B cell (primary cell): ENCODE measurements around the gene MYADML2. TPM values are rescaled to one million over a fixed set of nuclear protein-coding genes. Genes with fewer than 3 reads are reported as not detected.

Experiments
- ATAC-seq: fragments of 200-7000 bp; cut with Tn5 transposase; one replicate; pipeline ENCODE4 v1.10.0; 2021; ENCODE audit warnings: low read depth, mild to moderate bottlenecking, moderate number of reproducible peaks, moderate library complexity
- CTCF ChIA-PET: fragments of 350-600 bp; sonication (Branson Sonifier 250); formaldehyde crosslinking; loops from one replicate; lab custom pipeline; 2021; ENCODE audit warnings: antibody characterized with exemption, inconsistent platforms; lab: Charles Lee
- POLR2A ChIA-PET: fragments of 350-600 bp; sonication (Branson Sonifier 250); formaldehyde crosslinking; loops from one replicate; lab custom pipeline; 2021; ENCODE audit warnings: antibody characterized with exemption; lab: Charles Lee
- DNase-seq: peaks from one replicate; pipeline ENCODE4 v3.0.0; 2013
- H2AFZ ChIP-seq: 2 replicates; pipeline ENCODE4 v1.6.1; 2012; ENCODE audit warnings: mild to moderate bottlenecking, low read depth, low read length; ENCODE audit not compliant: insufficient read depth, poor library complexity, severe bottlenecking
- H3K27ac ChIP-seq, 2 donors: 1 replicate in 1 of 2; 2 replicates in 1 of 2; pipeline ENCODE4 v1.5.1; 2012 to 2013; ENCODE audit warnings: low read length in 2 of 2, mild to moderate bottlenecking in 2 of 2, moderate library complexity in 1 of 2
- H3K27me3 ChIP-seq, 4 experiments: fragments of 200-600 bp in 1 of 4; sonication (generic) in 1 of 4; replicated peaks in 1 of 4; 1 replicate in 2 of 4; 2 replicates in 2 of 4; pipeline versions ENCODE4 v1.6.1 to v1.7.0; 2013 to 2016; ENCODE audit warnings: low read length in 3 of 4, mild to moderate bottlenecking in 2 of 4, mixed read lengths in 1 of 4, moderate library complexity in 1 of 4; ENCODE audit not compliant: insufficient read depth in 4 of 4, control insufficient read depth in 3 of 4; ENCODE audit errors: control extremely low read depth in 1 of 4
- H3K36me3 ChIP-seq, 2 experiments: replicated peaks in 1 of 2; 1 replicate in 1 of 2; 2 replicates in 1 of 2; pipeline versions ENCODE4 v1.6.1 to v1.7.1; 2013; ENCODE audit warnings: low read length in 1 of 2; ENCODE audit not compliant: insufficient read depth in 2 of 2, control insufficient read depth in 1 of 2; ENCODE audit errors: control extremely low read depth in 1 of 2, extremely low read depth in 1 of 2
- H3K4me1 ChIP-seq, 2 donors: fragments of 200-600 bp in 1 of 2; sonication (generic) in 1 of 2; 1 replicate in 1 of 2; 2 replicates in 1 of 2; pipeline versions ENCODE4 v1.5.1 to v1.6.1; 2013 to 2017; ENCODE audit warnings: low read length in 2 of 2; ENCODE audit not compliant: control insufficient read depth in 2 of 2, insufficient read depth in 2 of 2
- H3K4me2 ChIP-seq: replicated peaks from 2 replicates; pipeline ENCODE3; 2012; ENCODE audit warnings: mild to moderate bottlenecking, low read depth, low read length; ENCODE audit not compliant: poor library complexity, severe bottlenecking
- H3K4me3 ChIP-seq, 5 experiments: fragments of 200-600 bp in 1 of 5; sonication (generic) in 1 of 5; 1 replicate in 3 of 5; 2 replicates in 2 of 5; pipeline versions ENCODE4 v1.5.1 to v1.7.0; 2011 to 2016; ENCODE audit warnings: low read length in 4 of 5, mild to moderate bottlenecking in 4 of 5, low read depth in 2 of 5, control low read depth in 1 of 5, moderate library complexity in 1 of 5; ENCODE audit not compliant: insufficient read depth in 1 of 5; ENCODE audit errors: control extremely low read depth in 1 of 5, extremely low read depth in 1 of 5
- H3K79me2 ChIP-seq: fragments of 200-600 bp; sonication (generic); one replicate; pipeline ENCODE4 v1.6.0; 2016; ENCODE audit warnings: low read length; ENCODE audit not compliant: control insufficient read depth, insufficient read depth
- H3K9ac ChIP-seq: fragments of 200-600 bp; sonication (generic); 2 replicates; pipeline ENCODE4 v1.6.1; 2017; ENCODE audit warnings: mild to moderate bottlenecking, low read length, moderate library complexity
- H3K9me3 ChIP-seq, 3 donors: one replicate each; pipeline versions ENCODE4 v1.6.1 to v1.7.1; 2013; ENCODE audit warnings: low read length in 2 of 3; ENCODE audit not compliant: control insufficient read depth in 2 of 3, insufficient read depth in 1 of 3; ENCODE audit errors: control extremely low read depth in 1 of 3
- H4K20me1 ChIP-seq: 2 replicates; pipeline ENCODE4 v1.6.0; 2012; ENCODE audit warnings: mild to moderate bottlenecking, low read length; ENCODE audit not compliant: insufficient read depth, control insufficient read depth, poor library complexity, severe bottlenecking
- H3K27ac Mint-ChIP-seq: one replicate; pipeline ENCODE4 v1.8.0; 2021; ENCODE audit warnings: mixed read lengths
- H3K27me3 Mint-ChIP-seq: one replicate; pipeline ENCODE4 v1.8.0; 2021; ENCODE audit warnings: mixed read lengths
- H3K4me1 Mint-ChIP-seq: one replicate; pipeline ENCODE4 v1.8.0; 2021; ENCODE audit warnings: mixed read lengths
- H3K4me3 Mint-ChIP-seq: one replicate; pipeline ENCODE4 v1.8.0; 2021; ENCODE audit warnings: mixed read lengths
- H3K9me3 Mint-ChIP-seq: one replicate; pipeline ENCODE4 v1.8.0; 2022; ENCODE audit warnings: mixed read lengths; ENCODE audit not compliant: insufficient read depth
- EZH2 ChIP-seq: IDR thresholded peaks from 2 replicates; pipeline ENCODE4 v1.6.1; 2012; ENCODE audit warnings: borderline replicate concordance, low read depth, mild to moderate bottlenecking, moderate library complexity, low read length; ENCODE audit not compliant: insufficient read depth, poor library complexity, severe bottlenecking
- WGBS: methylation state at CpG from one replicate; pipeline ENCODE4 v1.1.5; 2013; ENCODE audit warnings: missing lambda C conversion rate; ENCODE audit not compliant: insufficient coverage; 5-methylcytosine and 5-hydroxymethylcytosine counted together
- intact Hi-C: fragments of 100-400 bp; cut with micrococcal nuclease; formaldehyde crosslinking; loops from one replicate; pipeline ENCODE4 v1.10.0; 2022
- polyA plus RNA-seq: library from polyadenylated mRNA; depleted of rRNA; stranded (reverse); fragments of >200 nt; gene quantifications from 2 replicates; pipeline ENCODE4 v1.2.3, GENCODE V29; 2012
- total RNA-seq, 2 donors: library from RNA; stranded (reverse); fragments of 120-200 nt in 1 of 2; gene quantifications; 1 replicate in 1 of 2; 2 replicates in 1 of 2; pipeline versions ENCODE4 v1.2.3 to v1.2.4, GENCODE V29; 2013 to 2022
- TF ChIP-seq, protein P1 (sequence below): fragments of 200-600 bp; IDR thresholded peaks from one replicate; pipeline ENCODE4 v1.8.0; 2022; ENCODE audit warnings: antibody characterized with exemption, mild to moderate bottlenecking

MYADML2 gene
- total and polyA plus RNA-seq, 2 donors (not counting 1 experiment from before 2014, with no cell fraction given), result not detected

DNA sequence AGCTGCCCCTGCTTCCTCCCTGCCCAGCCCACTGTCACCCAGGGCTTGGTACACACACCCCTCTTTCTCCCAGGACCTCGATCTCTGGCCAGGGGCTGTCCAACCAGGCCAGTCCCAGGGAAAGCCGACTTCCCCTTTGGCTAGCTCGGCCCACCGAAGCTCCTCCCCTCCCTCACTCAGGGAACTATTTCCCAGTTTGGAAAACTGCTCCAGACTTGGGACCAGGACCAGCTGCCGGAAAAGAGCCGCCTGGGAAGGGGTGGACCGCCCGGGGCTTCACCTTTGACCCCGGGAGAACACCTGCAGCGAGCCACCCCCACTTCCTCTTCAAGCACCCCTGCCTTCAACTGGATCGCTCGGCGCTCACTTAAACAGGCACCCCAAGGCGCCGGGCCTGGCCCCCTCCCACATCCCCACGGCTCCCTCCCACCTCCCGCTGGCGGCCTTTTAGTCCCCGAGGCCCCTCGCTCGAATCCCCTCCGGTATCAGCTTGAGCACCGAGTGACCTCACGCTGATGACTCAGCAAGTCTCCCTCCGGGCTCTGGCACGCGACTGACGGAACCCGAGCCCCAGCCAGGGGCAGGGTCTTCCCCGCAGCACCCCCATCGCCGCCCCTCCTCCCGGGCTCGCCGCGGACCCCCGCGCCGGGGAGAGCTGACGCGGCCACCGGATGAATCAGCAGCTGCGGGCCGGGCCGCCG lies 20.4 kb downstream of the MYADML2 start:
- Mint-ChIP-seq H3K27ac (peak overlapping the region; percentile 86), H3K9me3 (no peaks in the 10 kb centered on the region), H3K4me1 (peaks cover 26% of the 10 kb centered on the region), H3K27me3 (peaks cover 6% of the 10 kb centered on the region), H3K4me3 (peak overlapping the region; percentile 87)
- H3K4me2 ChIP-seq, result peak overlapping the region; percentile 91
- H2AFZ ChIP-seq, result peak overlapping the region; percentile 41
- H3K36me3 ChIP-seq, result peaks cover 0 to 4% of the 10 kb centered on the region in 2 experiments
- peaks cover 37% of the 10 kb centered on the region for H4K20me1 ChIP-seq
- DNase-seq (peak; percentile 80), ATAC-seq (peak; percentile 48)
- peaks cover 0 to 23% (median 9%) of the 10 kb centered on the region in 4 experiments for H3K27me3 ChIP-seq
- ChIA-PET CTCF (interaction anchor here (0.7 to 3.5 kb wide), 2 partner anchors 33 to 243 kb away, joined by 3 to 16 read pairs; no protein-coding TSS in a partner anchor), POLR2A (interaction anchor here (0.7 to 1.5 kb wide), 4 partner anchors 9 to 243 kb away, joined by 3 to 8 read pairs (median 5); partner anchors contain the start of genes ARL16, HGS and SIRT7)
- intact Hi-C loops, result loop anchor here (1.0 to 5.0 kb wide), 7 partner anchors 8 to 94 kb away; partner anchors contain the start of genes ALYREF, ANAPC11, ARHGDIA and ASPSCR1
- H3K4me1 ChIP-seq, result peaks cover 26 to 35% of the 10 kb centered on the region in 2 donors
- H3K27ac ChIP-seq, result peak overlapping the region; percentile 26 to 85
- TF ChIP-seq, protein P1, sequence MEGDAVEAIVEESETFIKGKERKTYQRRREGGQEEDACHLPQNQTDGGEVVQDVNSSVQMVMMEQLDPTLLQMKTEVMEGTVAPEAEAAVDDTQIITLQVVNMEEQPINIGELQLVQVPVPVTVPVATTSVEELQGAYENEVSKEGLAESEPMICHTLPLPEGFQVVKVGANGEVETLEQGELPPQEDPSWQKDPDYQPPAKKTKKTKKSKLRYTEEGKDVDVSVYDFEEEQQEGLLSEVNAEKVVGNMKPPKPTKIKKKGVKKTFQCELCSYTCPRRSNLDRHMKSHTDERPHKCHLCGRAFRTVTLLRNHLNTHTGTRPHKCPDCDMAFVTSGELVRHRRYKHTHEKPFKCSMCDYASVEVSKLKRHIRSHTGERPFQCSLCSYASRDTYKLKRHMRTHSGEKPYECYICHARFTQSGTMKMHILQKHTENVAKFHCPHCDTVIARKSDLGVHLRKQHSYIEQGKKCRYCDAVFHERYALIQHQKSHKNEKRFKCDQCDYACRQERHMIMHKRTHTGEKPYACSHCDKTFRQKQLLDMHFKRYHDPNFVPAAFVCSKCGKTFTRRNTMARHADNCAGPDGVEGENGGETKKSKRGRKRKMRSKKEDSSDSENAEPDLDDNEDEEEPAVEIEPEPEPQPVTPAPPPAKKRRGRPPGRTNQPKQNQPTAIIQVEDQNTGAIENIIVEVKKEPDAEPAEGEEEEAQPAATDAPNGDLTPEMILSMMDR, result no peak
- TF ChIP-seq EZH2, result no peak
- WGBS, result under 1% methylated on average over 46 of the region's 46 CpGs
- no peaks in the 10 kb centered on the region for H3K9me3 ChIP-seq
- H3K4me3 ChIP-seq, result peak overlapping the region; percentile 40 to 78 (median 65)
- peak overlapping the region; percentile 66 for H3K9ac ChIP-seq
- peaks cover 42% of the 10 kb centered on the region for H3K79me2 ChIP-seq
